ENCODE measurements around the gene TMEM131L.

DNA sequence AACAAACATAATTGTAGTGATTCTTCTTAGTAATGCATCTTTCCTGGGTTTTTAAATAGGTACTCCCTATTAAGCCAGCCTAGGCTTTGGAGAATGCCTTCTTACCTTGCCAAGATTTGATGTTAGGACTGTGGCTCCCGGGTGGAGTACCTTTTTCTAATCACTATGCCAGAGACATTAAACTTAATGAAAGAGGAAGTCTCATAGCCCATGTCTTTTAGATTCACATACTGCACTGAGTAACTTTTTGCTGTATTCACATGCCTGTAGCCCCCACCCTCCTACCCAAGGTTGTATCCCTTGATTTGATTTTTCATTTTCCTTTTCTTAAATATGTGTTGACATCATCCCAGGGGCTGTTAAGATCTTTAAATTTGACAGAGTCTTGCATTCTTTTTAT lies 113.7 kb downstream of the TMEM131L start:
- TF ChIP-seq POLR2A (IDR thresholded peaks at IDR 0.05): no peak
- TF ChIP-seq, protein P1, sequence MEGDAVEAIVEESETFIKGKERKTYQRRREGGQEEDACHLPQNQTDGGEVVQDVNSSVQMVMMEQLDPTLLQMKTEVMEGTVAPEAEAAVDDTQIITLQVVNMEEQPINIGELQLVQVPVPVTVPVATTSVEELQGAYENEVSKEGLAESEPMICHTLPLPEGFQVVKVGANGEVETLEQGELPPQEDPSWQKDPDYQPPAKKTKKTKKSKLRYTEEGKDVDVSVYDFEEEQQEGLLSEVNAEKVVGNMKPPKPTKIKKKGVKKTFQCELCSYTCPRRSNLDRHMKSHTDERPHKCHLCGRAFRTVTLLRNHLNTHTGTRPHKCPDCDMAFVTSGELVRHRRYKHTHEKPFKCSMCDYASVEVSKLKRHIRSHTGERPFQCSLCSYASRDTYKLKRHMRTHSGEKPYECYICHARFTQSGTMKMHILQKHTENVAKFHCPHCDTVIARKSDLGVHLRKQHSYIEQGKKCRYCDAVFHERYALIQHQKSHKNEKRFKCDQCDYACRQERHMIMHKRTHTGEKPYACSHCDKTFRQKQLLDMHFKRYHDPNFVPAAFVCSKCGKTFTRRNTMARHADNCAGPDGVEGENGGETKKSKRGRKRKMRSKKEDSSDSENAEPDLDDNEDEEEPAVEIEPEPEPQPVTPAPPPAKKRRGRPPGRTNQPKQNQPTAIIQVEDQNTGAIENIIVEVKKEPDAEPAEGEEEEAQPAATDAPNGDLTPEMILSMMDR (IDR thresholded peaks at IDR 0.05): no peak
